WTC11 (cell line): ENCODE results near the gene MRPL51. TPM values are rescaled to one million over a fixed set of nuclear protein-coding genes. Genes with fewer than 3 reads are reported as not detected.

Experiments used
- ATAC-seq: fragments of 200-7000 bp; cut with Tn5 transposase; 2 replicates; pipeline ENCODE4 v1.10.0; 2021; ENCODE audit warnings: mild to moderate bottlenecking, moderate library complexity
- CTCF ChIA-PET: fragments of 300-600 bp; sonication (Branson Sonifier 250); formaldehyde crosslinking; loops from one replicate; lab custom pipeline; 2021; ENCODE audit warnings: antibody characterized with exemption; lab: Charles Lee
- POLR2A ChIA-PET: fragments of 350-600 bp; sonication (Branson Sonifier 250); formaldehyde crosslinking; loops from one replicate; lab custom pipeline; 2021; ENCODE audit warnings: antibody characterized with exemption; lab: Charles Lee
- DNase-seq: peaks from one replicate; pipeline ENCODE4 v3.0.0; 2021; ENCODE audit warnings: low spot score
- H3K27ac Mint-ChIP-seq: 2 replicates; pipeline ENCODE4 v1.8.0; 2021; ENCODE audit warnings: mixed read lengths
- H3K27me3 Mint-ChIP-seq: 2 replicates; pipeline ENCODE4 v1.8.0; 2021; ENCODE audit warnings: low read depth, mild to moderate bottlenecking, moderate library complexity, mixed read lengths
- H3K36me3 Mint-ChIP-seq: 2 replicates; pipeline ENCODE4 v1.8.0; 2021; ENCODE audit warnings: mixed read lengths
- H3K4me1 Mint-ChIP-seq: 2 replicates; pipeline ENCODE4 v1.8.0; 2022; ENCODE audit warnings: mixed read lengths
- H3K4me3 Mint-ChIP-seq: 2 replicates; pipeline ENCODE4 v1.8.0; 2021; ENCODE audit warnings: mild to moderate bottlenecking, moderate library complexity, mixed read lengths
- H3K9me3 Mint-ChIP-seq: 2 replicates; pipeline ENCODE4 v1.8.0; 2021; ENCODE audit warnings: mixed read lengths
- ATF1 ChIP-seq: sonication (generic); formaldehyde crosslinking; IDR thresholded peaks from 2 replicates; pipeline ENCODE4 v1.8.1; 2023; ENCODE audit warnings: mild to moderate bottlenecking, moderate library complexity, missing genetic modification reagents
- ELF4 ChIP-seq: sonication (generic); formaldehyde crosslinking; IDR thresholded peaks from 2 replicates; pipeline ENCODE4 v1.8.1; 2022; ENCODE audit warnings: low read depth, mild to moderate bottlenecking, moderate library complexity, missing genetic modification reagents
- GABPB1 ChIP-seq: sonication (generic); formaldehyde crosslinking; IDR thresholded peaks from 2 replicates; pipeline ENCODE4 v1.8.1; 2023; ENCODE audit warnings: mild to moderate bottlenecking, missing genetic modification reagents
- IRF2 ChIP-seq: sonication (generic); formaldehyde crosslinking; IDR thresholded peaks from 2 replicates; pipeline ENCODE4 v1.8.0; 2022; ENCODE audit warnings: low read depth, missing genetic modification reagents, borderline replicate concordance
- JUN ChIP-seq: sonication (generic); formaldehyde crosslinking; IDR thresholded peaks from 2 replicates; pipeline ENCODE4 v1.8.0; 2023; ENCODE audit warnings: mild to moderate bottlenecking, missing genetic modification reagents
- KAT7 ChIP-seq: sonication (generic); formaldehyde crosslinking; IDR thresholded peaks from 2 replicates; pipeline ENCODE4 v1.8.1; 2023; ENCODE audit warnings: missing genetic modification reagents, mild to moderate bottlenecking, borderline replicate concordance
- MYBL2 ChIP-seq: sonication (generic); formaldehyde crosslinking; IDR thresholded peaks from 2 replicates; pipeline ENCODE4 v1.8.1; 2023; ENCODE audit warnings: mild to moderate bottlenecking, moderate library complexity, missing genetic modification reagents
- NFYB ChIP-seq: sonication (generic); formaldehyde crosslinking; conservative IDR thresholded peaks from 2 replicates; pipeline ENCODE4 v1.8.0; 2022; ENCODE audit warnings: low read depth, missing genetic modification reagents
- NR2C2 ChIP-seq: sonication (generic); formaldehyde crosslinking; IDR thresholded peaks from 2 replicates; pipeline ENCODE4 v1.8.0; 2022; ENCODE audit warnings: mild to moderate bottlenecking, missing genetic modification reagents
- SMAD4 ChIP-seq: sonication (generic); formaldehyde crosslinking; IDR thresholded peaks from 2 replicates; pipeline ENCODE4 v1.8.0; 2022; ENCODE audit warnings: mild to moderate bottlenecking, missing genetic modification reagents
- SP1 ChIP-seq: sonication (generic); formaldehyde crosslinking; conservative IDR thresholded peaks from 2 replicates; pipeline ENCODE4 v1.8.1; 2022; ENCODE audit warnings: missing genetic modification reagents
- TEAD1 ChIP-seq: sonication (generic); formaldehyde crosslinking; IDR thresholded peaks from 2 replicates; pipeline ENCODE4 v1.8.0; 2022; ENCODE audit warnings: mild to moderate bottlenecking, missing genetic modification reagents
- TP53 ChIP-seq: sonication (generic); formaldehyde crosslinking; IDR thresholded peaks from 2 replicates; pipeline ENCODE4 v1.8.1; 2023; ENCODE audit warnings: mild to moderate bottlenecking, missing genetic modification reagents
- ZNF121 ChIP-seq: sonication (generic); formaldehyde crosslinking; IDR thresholded peaks from 2 replicates; pipeline ENCODE4 v1.8.0; 2023; ENCODE audit warnings: missing genetic modification reagents
- ZNF219 ChIP-seq: sonication (generic); formaldehyde crosslinking; IDR thresholded peaks from 2 replicates; pipeline ENCODE4 v1.8.0; 2023; ENCODE audit warnings: missing genetic modification reagents, mild to moderate bottlenecking, borderline replicate concordance
- total RNA-seq: library from RNA; stranded (reverse); gene quantifications from 3 replicates; pipeline ENCODE4 v1.2.3, GENCODE V29; 2021
- TF ChIP-seq, protein P1 (sequence below): sonication (generic); formaldehyde crosslinking; IDR thresholded peaks from 2 replicates; pipeline ENCODE4 v1.8.0; 2022; ENCODE audit warnings: mild to moderate bottlenecking, missing genetic modification reagents
- TF ChIP-seq, protein P2 (sequence below): sonication (generic); formaldehyde crosslinking; IDR thresholded peaks from 2 replicates; pipeline ENCODE4 v1.8.0; 2023; ENCODE audit warnings: missing genetic modification reagents, mild to moderate bottlenecking, borderline replicate concordance
- TF ChIP-seq, protein P3 (sequence below): sonication (generic); formaldehyde crosslinking; IDR thresholded peaks from 2 replicates; pipeline ENCODE4 v1.8.1; 2023; ENCODE audit warnings: mild to moderate bottlenecking, moderate library complexity, missing genetic modification reagents
- TF ChIP-seq, protein P4 (sequence below): fragments of 250-450 bp; sonication (Bioruptor Pico); IDR thresholded peaks from 2 replicates; pipeline ENCODE4 v1.8.0; 2021; ENCODE audit warnings: mild to moderate bottlenecking
- TF ChIP-seq, protein P5 (sequence below): fragments of 250-450 bp; sonication (Bioruptor Pico); IDR thresholded peaks from 2 replicates; pipeline ENCODE4 v2.1.2; 2022; ENCODE audit warnings: mild to moderate bottlenecking, moderate library complexity
- TF ChIP-seq, protein P6 (sequence below): sonication (generic); formaldehyde crosslinking; IDR thresholded peaks from 2 replicates; pipeline ENCODE4 v1.8.0; 2022; ENCODE audit warnings: mild to moderate bottlenecking, missing genetic modification reagents

The MRPL51 gene
- total RNA-seq, 1 experiment from 2014 or later: 290 TPM

DNA sequence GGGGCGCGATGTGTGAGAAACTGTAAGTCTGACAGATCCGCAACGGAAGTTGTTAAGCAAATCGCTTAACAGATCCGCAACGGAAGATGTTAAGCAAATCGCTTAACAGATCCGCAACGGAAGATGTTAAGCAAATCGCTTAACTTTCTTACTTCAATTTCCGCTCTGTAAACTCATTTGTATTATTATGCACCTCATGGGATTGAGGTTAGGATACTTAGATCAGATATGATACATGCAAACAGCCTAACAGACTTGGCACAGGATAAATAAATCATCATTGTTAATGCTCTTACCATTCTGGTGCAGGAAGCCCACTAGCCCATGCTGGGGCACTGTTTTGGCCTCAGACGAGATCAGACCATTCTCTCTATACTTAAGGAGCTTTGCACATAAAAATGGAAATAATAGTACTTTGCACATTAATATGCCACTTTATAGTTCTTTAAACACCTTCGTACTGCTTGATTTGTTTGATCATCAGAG, 1.2 kb upstream of the MRPL51 start (continued):
- TF ChIP-seq, protein P1, sequence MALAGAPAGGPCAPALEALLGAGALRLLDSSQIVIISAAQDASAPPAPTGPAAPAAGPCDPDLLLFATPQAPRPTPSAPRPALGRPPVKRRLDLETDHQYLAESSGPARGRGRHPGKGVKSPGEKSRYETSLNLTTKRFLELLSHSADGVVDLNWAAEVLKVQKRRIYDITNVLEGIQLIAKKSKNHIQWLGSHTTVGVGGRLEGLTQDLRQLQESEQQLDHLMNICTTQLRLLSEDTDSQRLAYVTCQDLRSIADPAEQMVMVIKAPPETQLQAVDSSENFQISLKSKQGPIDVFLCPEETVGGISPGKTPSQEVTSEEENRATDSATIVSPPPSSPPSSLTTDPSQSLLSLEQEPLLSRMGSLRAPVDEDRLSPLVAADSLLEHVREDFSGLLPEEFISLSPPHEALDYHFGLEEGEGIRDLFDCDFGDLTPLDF (CRISPR knock-in tag): 0 out of 2 replicates have a peak, but pooled peaks have one; percentile 3
- no peak for TF ChIP-seq ATF1 (CRISPR knock-in tag)

DNA sequence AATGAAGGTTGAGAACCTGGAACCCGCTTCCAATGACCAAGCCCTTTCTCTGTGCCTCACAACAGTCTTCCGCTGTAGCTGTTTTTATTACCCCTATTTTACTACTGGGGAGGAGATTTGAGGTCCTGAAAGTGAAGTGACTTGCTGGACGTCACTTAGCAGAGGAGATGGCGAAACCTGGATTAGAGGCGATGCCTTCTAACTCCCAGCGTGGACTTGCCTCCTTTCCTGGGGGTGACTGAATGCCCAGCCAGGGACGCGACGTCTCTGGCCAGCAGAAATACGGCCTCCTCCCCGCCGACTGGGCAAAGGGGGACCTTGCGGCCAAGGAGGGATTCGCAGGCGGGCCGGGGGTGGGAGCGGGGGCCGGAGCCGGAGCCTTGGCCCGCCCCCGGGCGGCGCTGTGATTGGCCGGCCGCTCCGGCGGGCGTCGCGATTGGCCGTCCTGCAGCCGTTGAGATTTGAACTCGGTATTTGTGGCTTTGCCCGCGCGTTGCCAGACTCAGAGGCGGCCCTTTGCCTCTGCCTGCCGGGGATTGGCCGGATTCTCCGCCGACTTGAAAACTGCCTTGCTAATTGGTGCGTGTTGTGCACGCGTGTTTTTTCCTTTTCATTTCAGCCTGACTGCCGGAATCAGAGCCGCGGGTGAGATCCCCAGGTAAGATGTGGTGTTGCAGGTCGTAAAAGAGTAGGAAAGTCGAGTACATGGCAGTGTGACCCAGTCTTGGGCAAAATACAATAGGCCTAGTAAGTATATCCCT, 615 bp upstream of the MRPL51 start, which contains the start of gene NCAPD2:
TSS of gene NCAPD2 (plus strand) at position 606 of the 761 bp plus-strand sequence. CDS start 997 bp downstream, outside the sequence.
- ATAC-seq: peak; percentile 91
- H3K9me3 Mint-ChIP-seq: no peaks in the 10 kb centered on the region
- TF ChIP-seq NFYB (CRISPR knock-in tag) (peak; percentile 76), SP1 (CRISPR knock-in tag) (peak; percentile 83), MYBL2 (CRISPR knock-in tag) (peak; percentile 100), GABPB1 (peak; percentile 6; the same call in 1 of the 2 replicates), ELF4 (0 out of 2 replicates have a peak, but pooled peaks have one; percentile 36), NR2C2 (peak; percentile 45; the same call in 1 of the 2 replicates), TEAD1 (peak; percentile 5; the same call in 1 of the 2 replicates), SMAD4 (CRISPR knock-in tag) (no peak), ZNF121 (CRISPR knock-in tag) (0 out of 2 replicates have a peak, but pooled peaks have one; percentile 28), ZNF219 (CRISPR knock-in tag) (0 out of 2 replicates have a peak, but pooled peaks have one; percentile 46), JUN (0 out of 2 replicates have a peak, but pooled peaks have one; percentile 9), KAT7 (peak; percentile 53), TP53 (CRISPR knock-in tag) (no peak), IRF2 (no peak)
- TF ChIP-seq, protein P1 (CRISPR knock-in tag): peak; percentile 85; the same call in 1 of the 2 replicates
- TF ChIP-seq, protein P2, sequence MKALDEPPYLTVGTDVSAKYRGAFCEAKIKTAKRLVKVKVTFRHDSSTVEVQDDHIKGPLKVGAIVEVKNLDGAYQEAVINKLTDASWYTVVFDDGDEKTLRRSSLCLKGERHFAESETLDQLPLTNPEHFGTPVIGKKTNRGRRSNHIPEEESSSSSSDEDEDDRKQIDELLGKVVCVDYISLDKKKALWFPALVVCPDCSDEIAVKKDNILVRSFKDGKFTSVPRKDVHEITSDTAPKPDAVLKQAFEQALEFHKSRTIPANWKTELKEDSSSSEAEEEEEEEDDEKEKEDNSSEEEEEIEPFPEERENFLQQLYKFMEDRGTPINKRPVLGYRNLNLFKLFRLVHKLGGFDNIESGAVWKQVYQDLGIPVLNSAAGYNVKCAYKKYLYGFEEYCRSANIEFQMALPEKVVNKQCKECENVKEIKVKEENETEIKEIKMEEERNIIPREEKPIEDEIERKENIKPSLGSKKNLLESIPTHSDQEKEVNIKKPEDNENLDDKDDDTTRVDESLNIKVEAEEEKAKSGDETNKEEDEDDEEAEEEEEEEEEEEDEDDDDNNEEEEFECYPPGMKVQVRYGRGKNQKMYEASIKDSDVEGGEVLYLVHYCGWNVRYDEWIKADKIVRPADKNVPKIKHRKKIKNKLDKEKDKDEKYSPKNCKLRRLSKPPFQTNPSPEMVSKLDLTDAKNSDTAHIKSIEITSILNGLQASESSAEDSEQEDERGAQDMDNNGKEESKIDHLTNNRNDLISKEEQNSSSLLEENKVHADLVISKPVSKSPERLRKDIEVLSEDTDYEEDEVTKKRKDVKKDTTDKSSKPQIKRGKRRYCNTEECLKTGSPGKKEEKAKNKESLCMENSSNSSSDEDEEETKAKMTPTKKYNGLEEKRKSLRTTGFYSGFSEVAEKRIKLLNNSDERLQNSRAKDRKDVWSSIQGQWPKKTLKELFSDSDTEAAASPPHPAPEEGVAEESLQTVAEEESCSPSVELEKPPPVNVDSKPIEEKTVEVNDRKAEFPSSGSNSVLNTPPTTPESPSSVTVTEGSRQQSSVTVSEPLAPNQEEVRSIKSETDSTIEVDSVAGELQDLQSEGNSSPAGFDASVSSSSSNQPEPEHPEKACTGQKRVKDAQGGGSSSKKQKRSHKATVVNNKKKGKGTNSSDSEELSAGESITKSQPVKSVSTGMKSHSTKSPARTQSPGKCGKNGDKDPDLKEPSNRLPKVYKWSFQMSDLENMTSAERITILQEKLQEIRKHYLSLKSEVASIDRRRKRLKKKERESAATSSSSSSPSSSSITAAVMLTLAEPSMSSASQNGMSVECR (CRISPR knock-in tag): peak; percentile 23; the same call in 1 of the 2 replicates
- TF ChIP-seq, protein P3, sequence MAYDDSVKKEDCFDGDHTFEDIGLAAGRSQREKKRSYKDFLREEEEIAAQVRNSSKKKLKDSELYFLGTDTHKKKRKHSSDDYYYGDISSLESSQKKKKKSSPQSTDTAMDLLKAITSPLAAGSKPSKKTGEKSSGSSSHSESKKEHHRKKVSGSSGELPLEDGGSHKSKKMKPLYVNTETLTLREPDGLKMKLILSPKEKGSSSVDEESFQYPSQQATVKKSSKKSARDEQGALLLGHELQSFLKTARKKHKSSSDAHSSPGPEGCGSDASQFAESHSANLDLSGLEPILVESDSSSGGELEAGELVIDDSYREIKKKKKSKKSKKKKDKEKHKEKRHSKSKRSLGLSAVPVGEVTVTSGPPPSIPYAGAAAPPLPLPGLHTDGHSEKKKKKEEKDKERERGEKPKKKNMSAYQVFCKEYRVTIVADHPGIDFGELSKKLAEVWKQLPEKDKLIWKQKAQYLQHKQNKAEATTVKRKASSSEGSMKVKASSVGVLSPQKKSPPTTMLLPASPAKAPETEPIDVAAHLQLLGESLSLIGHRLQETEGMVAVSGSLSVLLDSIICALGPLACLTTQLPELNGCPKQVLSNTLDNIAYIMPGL (CRISPR knock-in tag): peak; percentile 47; the same call in 1 of the 2 replicates
- TF ChIP-seq, protein P4, sequence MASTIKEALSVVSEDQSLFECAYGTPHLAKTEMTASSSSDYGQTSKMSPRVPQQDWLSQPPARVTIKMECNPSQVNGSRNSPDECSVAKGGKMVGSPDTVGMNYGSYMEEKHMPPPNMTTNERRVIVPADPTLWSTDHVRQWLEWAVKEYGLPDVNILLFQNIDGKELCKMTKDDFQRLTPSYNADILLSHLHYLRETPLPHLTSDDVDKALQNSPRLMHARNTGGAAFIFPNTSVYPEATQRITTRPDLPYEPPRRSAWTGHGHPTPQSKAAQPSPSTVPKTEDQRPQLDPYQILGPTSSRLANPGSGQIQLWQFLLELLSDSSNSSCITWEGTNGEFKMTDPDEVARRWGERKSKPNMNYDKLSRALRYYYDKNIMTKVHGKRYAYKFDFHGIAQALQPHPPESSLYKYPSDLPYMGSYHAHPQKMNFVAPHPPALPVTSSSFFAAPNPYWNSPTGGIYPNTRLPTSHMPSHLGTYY (CRISPR knock-in tag): no peak
- TF ChIP-seq, protein P5, sequence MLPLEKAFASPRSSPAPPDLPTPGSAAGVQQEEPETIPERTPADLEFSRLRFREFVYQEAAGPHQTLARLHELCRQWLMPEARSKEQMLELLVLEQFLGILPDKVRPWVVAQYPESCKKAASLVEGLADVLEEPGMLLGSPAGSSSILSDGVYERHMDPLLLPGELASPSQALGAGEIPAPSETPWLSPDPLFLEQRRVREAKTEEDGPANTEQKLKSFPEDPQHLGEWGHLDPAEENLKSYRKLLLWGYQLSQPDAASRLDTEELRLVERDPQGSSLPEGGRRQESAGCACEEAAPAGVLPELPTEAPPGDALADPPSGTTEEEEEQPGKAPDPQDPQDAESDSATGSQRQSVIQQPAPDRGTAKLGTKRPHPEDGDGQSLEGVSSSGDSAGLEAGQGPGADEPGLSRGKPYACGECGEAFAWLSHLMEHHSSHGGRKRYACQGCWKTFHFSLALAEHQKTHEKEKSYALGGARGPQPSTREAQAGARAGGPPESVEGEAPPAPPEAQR (CRISPR knock-in tag): no peak
- TF ChIP-seq, protein P6, sequence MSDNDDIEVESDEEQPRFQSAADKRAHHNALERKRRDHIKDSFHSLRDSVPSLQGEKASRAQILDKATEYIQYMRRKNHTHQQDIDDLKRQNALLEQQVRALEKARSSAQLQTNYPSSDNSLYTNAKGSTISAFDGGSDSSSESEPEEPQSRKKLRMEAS (CRISPR knock-in tag): peak; percentile 78; the same call in 1 of the 2 replicates

More for the DNA sequence above, 615 bp upstream of the MRPL51 start, which contains the start of gene NCAPD2:
- ChIA-PET POLR2A (interaction anchor here (0.6 to 1.4 kb wide), 12 partner anchors 8 to 273 kb away, joined by 3 to 17 read pairs (median 3); partner anchors contain the start of genes GAPDH, TAPBPL, VAMP1 and ZNF384), CTCF (interaction anchor here (0.7 to 1.3 kb wide), 10 partner anchors 19 to 379 kb away, joined by 3 to 8 read pairs (median 6); partner anchors contain the start of gene VAMP1)
- DNase-seq: peak; percentile 93
- Mint-ChIP-seq H3K36me3 (peaks cover 45% of the 10 kb centered on the region), H3K27ac (peak within 1 kb of the TSS; percentile 97), H3K27me3 (no peaks in the 10 kb centered on the region), H3K4me1 (peaks cover 25% of the 10 kb centered on the region), H3K4me3 (peak within 1 kb of the TSS; percentile 93)
